Measurements from ENCODE around the gene COL21A1. TPM values are rescaled to one million over a fixed set of nuclear protein-coding genes. Genes with fewer than 3 reads are reported as not detected.

The COL21A1 gene
- total RNA-seq, 1 donor, result under 0.01 TPM

DNA sequence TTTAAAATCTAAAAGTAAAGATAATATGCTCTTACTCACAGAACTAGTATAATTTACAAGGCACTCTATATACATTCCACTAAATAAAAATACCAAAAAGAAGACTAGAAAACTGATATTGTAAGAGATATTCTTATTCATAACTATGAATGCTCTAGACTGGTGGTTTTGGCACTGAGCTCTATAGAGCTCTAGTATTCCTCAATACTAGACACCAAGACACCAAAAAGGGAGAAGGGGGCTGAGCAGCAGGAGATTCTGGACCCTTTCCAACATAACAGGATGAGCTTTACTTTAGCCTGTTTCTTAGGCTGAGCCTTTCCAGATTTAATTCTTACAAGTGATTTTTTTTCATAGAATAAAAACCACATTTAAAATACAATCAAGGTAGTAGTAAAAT, 173.6 kb downstream of the COL21A1 start:
- TF ChIP-seq, protein P1, sequence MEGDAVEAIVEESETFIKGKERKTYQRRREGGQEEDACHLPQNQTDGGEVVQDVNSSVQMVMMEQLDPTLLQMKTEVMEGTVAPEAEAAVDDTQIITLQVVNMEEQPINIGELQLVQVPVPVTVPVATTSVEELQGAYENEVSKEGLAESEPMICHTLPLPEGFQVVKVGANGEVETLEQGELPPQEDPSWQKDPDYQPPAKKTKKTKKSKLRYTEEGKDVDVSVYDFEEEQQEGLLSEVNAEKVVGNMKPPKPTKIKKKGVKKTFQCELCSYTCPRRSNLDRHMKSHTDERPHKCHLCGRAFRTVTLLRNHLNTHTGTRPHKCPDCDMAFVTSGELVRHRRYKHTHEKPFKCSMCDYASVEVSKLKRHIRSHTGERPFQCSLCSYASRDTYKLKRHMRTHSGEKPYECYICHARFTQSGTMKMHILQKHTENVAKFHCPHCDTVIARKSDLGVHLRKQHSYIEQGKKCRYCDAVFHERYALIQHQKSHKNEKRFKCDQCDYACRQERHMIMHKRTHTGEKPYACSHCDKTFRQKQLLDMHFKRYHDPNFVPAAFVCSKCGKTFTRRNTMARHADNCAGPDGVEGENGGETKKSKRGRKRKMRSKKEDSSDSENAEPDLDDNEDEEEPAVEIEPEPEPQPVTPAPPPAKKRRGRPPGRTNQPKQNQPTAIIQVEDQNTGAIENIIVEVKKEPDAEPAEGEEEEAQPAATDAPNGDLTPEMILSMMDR (IDR thresholded peaks at IDR 0.05; ENCODE audit: insufficient read depth, low read depth, low read length), result no peak
- no peak overlapping the region for H3K4me3 ChIP-seq (ENCODE audit: low read depth, low read length)
- no peak for DNase-seq (ENCODE audit: low read depth)

DNA sequence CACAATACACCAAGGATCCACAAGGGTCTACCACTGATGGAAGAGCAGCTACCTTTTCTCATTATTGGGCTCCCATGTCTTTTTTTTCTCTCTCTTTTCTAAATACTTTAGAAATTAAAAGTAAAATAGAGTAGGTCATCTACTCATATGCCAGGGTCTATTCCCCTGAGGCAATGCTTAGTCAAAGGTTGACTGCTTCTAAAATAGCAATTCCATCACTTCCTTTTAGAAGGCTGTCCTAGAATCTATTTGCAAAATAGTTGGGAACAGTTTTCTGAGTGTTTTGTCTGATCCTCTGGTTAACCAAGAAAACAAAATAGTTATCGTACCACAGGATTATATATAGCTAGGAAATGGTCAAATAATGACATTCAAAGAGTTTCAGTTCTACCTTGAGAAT, 174.1 kb downstream of the COL21A1 start:
- no peak for DNase-seq (ENCODE audit: low read depth)
- no peak overlapping the region for H3K4me3 ChIP-seq (ENCODE audit: low read depth, low read length)
- TF ChIP-seq, protein P1 (IDR thresholded peaks at IDR 0.05; ENCODE audit: insufficient read depth, low read depth, low read length), result no peak

DNA sequence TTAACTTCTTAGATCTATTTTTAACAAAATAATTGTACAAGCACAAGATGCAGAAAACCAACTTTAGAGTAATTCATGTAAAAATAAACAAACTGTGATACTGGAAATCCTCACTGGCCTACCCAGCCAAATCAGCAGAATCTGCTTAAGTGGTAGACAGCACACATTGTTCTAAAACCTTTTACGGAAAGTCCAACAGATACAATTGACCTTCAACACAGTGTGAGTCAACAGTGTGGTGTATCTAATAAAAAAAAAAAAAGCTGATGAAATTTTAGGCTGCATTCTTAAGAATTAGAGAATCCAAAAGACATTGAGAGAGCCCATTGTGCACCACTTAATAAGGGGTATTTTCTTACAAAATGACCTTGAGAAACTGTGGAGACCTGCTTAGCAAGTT, 174.5 kb downstream of the COL21A1 start:
- DNase-seq (ENCODE audit: low read depth), result peak; percentile 40
- no peak overlapping the region for H3K4me3 ChIP-seq (ENCODE audit: low read depth, low read length)
- TF ChIP-seq, protein P1 (IDR thresholded peaks at IDR 0.05; ENCODE audit: insufficient read depth, low read depth, low read length), result no peak

DNA sequence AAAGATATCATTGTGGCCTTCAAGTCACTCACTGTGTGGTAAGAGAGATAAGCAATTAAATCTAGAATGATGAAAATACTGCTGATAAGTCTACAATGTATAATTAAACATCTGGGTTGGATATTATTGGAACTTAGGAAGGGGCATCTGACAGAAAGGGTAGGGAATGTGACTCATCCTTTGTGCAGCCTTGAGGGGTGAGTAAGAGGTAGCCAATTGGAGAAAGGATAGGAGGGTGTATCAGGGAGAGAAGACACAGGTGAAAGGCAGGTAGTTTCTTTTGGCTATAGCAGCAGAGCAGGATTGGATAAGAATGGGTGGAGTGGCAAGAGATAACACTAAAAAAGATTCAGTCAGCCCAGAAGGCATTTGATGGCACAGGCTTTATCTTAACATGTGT, 182.0 kb downstream of the COL21A1 start:
- DNase-seq (ENCODE audit: low read depth), result no peak
- TF ChIP-seq, protein P1 (IDR thresholded peaks at IDR 0.05; ENCODE audit: insufficient read depth, low read depth, low read length), result no peak
- no peak overlapping the region for H3K4me3 ChIP-seq (ENCODE audit: low read depth, low read length)

DNA sequence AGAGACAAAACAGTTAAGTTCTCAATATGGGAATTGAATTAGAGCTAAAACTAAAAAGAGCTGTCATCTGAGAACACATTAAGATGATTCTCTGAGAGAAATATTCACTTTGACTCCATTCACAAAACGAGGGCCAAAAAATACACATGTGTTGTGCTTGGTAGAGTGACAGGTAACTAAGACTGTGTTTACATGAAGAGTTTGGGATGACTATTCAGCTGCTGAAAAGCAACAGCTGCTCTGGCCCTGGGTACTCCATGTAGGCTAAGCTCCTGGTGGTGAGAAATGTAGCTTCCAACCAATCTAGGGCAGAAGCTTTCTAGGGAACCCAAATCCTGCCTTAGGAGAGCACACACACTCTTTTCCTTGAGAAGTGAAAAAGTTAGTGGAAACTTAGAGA, 184.5 kb downstream of the COL21A1 start:
- DNase-seq (ENCODE audit: low read depth), result no peak
- H3K4me3 ChIP-seq (ENCODE audit: low read depth, low read length), result no peak overlapping the region
- TF ChIP-seq, protein P1 (IDR thresholded peaks at IDR 0.05; ENCODE audit: insufficient read depth, low read depth, low read length), result no peak

DNA sequence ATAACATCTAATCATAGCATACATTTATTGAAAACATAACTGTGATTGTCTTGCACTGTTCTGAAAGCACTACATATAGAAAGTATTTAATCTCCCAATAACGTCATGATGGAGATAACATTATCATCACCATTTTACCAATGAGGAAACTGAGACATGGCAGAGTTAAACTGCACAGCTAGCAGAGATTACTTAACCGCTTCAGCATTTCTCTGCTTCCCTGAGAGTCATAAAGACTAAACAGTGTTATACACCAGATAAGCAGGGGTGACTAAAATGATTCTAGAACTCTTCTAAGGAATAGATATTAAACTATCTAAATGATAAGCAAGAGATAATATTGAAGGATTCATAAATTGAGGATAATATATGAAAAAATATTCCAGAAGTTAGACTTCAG, 188.7 kb downstream of the COL21A1 start:
- peak; percentile 43 for DNase-seq (ENCODE audit: low read depth)
- TF ChIP-seq, protein P1 (IDR thresholded peaks at IDR 0.05; ENCODE audit: insufficient read depth, low read depth, low read length), result no peak
- no peak overlapping the region for H3K4me3 ChIP-seq (ENCODE audit: low read depth, low read length)

DNA sequence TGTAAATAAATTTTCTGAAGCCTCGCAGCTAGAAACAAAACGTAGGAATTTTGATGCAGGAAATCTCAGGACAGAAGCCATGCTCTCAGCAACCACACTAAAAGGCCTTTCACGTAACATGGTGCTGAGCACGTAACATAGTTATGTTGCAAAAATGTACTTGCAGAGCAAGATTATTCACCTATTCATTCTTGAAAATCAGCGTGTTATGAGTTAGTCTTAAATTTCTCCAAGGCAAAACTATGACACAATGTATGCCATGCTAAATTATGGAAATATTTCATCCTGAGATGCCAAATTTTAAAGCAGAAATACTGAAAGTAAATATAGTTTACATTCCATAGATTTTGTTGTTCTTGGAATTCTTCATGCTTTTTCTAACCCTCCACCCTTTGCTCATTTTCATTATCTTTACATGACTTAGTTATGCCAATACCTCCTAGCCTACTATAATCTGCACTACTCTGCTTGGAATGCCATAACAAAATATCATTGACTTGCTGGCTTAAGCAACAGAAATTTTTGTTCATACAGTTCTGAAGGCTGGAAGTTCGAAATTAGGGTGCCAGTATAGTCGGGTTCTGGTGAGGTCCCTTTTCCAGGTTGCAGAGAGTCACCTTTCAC, 192.2 kb downstream of the COL21A1 start:
- DNase-seq (ENCODE audit: low read depth), result no peak
- no peak overlapping the region for H3K4me3 ChIP-seq (ENCODE audit: low read depth, low read length)
- TF ChIP-seq, protein P1 (IDR thresholded peaks at IDR 0.05; ENCODE audit: insufficient read depth, low read depth, low read length), result no peak
